Posterior vena cava (tissue), 2 donors: Measurements from ENCODE around the gene EEF2. TPM values are rescaled to one million over a fixed set of nuclear protein-coding genes. Genes with fewer than 3 reads are reported as not detected.

Experiments
- microRNA-seq, 2 donors: library from miRNA; unstranded; fragments of <30 nt; microRNA quantifications; one replicate each; pipeline ENCODE4 v1.2.0, GENCODE V29; 2020 to 2021; ENCODE audit warnings: borderline microRNAs expressed in 2 of 2
- total RNA-seq, 2 donors: library from RNA; stranded (reverse); fragmentation: NEBNext Ultra II Directional; extraction: Animal tissue kit (Norgen Biotek cat#: 25700); gene quantifications; one replicate each; pipeline ENCODE4 v1.2.1, GENCODE V29; 2021
- donor health status: DM: yes; HTN: yes; CAD: no.
- donor health status: DM: yes; HTN: yes; CAD: no.

Gene EEF2
- total RNA-seq, 2 donors from 2014 or later = 1,536 to 1,555 TPM

Small RNAs within 50 kb of the gene (microRNA-seq; reads per million reads assigned to microRNA genes)
- gene MIR637 = 0 reads per million in 2 donors

Other genes with a start within 250 kb of the EEF2 start
- gene APBA3, start 223.8 kb downstream of the EEF2 start, total RNA-seq = 10 to 100 TPM; 10.5 to 13.1 TPM
- gene MRPL54, start 222.8 kb downstream of the EEF2 start, total RNA-seq = 10 to 100 TPM; 45.3 to 58.8 TPM
- gene RAX2, start 213.2 kb downstream of the EEF2 start, total RNA-seq = not detected
- gene MATK, start 199.1 kb downstream of the EEF2 start, total RNA-seq = 1 to 10 TPM; 1.1 to 2.8 TPM
- not detected for gene ZFR2, start 116.4 kb downstream of the EEF2 start, total RNA-seq
- gene ATCAY, start 104.8 kb downstream of the EEF2 start, total RNA-seq = under 1 TPM in 1 of 2 donors, not detected in 1; 0.05 TPM
- 1 to 10 TPM in 1 of 2 donors, under 1 TPM in 1; 0.51 to 2.3 TPM for gene NMRK2, start 52.4 kb downstream of the EEF2 start, total RNA-seq
- gene DAPK3, start 14.4 kb downstream of the EEF2 start, total RNA-seq = 10 to 100 TPM; 64.5 to 94.9 TPM
- 10 to 100 TPM; 14.4 to 16.1 TPM for gene PIAS4, start 22.3 kb upstream of the EEF2 start, total RNA-seq
- 10 to 100 TPM; 41.8 to 50.6 TPM for gene ZBTB7A, start 81.4 kb upstream of the EEF2 start, total RNA-seq
- 10 to 100 TPM; 82.8 to 88.4 TPM for gene MAP2K2, start 138.7 kb upstream of the EEF2 start, total RNA-seq
- not detected for gene CREB3L3, start 168.2 kb upstream of the EEF2 start, total RNA-seq
- 10 to 100 TPM; 16.4 to 18.4 TPM for gene SIRT6, start 197.1 kb upstream of the EEF2 start, total RNA-seq
- under 1 TPM; 0.69 to 1.00 TPM for gene ANKRD24, start 197.2 kb upstream of the EEF2 start, total RNA-seq
- 1 to 10 TPM; 2.0 to 4.6 TPM for gene EBI3, start 244.1 kb upstream of the EEF2 start, total RNA-seq